ENCODE data around the gene DMWD.

Gene DMWD

GRCh38 chr19:45786533-45786894 lies 6.1 kb downstream of the DMWD start:
- H3K36me3 ChIP-seq (replicated peaks in 1 of 2; ENCODE audit: control insufficient read depth in 2 of 2, insufficient read depth in 2 of 2, low read length in 2 of 2), result peaks cover 53 to 77% of the 10 kb centered on the region in 2 donors
- H3K27ac ChIP-seq (replicated peaks; ENCODE audit: low read length), result no peak overlapping the region
- no peaks in the 10 kb centered on the region for H3K27me3 ChIP-seq (ENCODE audit: control insufficient read depth in 3 of 3, insufficient read depth in 3 of 3, low read depth in 1 of 3, low read length in 3 of 3)
- H2AFZ ChIP-seq (ENCODE audit: low read length), result no peak overlapping the region
- no peak overlapping the region for H3K4me2 ChIP-seq (ENCODE audit: insufficient read depth, low read length, poor library complexity, severe bottlenecking)
- no peak overlapping the region for H4K91ac ChIP-seq (ENCODE audit: low read depth, low read length, poor library complexity)
- H3K9me3 ChIP-seq (replicated peaks in 1 of 2; ENCODE audit: control insufficient read depth in 2 of 2, insufficient read depth in 1 of 2, low read depth in 1 of 2, low read length in 2 of 2), result no peaks in the 10 kb centered on the region
- H3K4ac ChIP-seq (ENCODE audit: low read length), result no peak overlapping the region
- no peak overlapping the region for H2BK120ac ChIP-seq (ENCODE audit: low read depth, low read length)
- H4K8ac ChIP-seq (ENCODE audit: low read depth, low read length), result no peak overlapping the region
- no peak overlapping the region for H2BK12ac ChIP-seq (ENCODE audit: low read length)
- peaks cover 11 to 16% of the 10 kb centered on the region in 2 donors for H3K4me1 ChIP-seq (ENCODE audit: control insufficient read depth in 2 of 2, insufficient read depth in 1 of 2, low read depth in 1 of 2, low read length in 2 of 2)
- no peak overlapping the region for H3K23ac ChIP-seq (ENCODE audit: low read depth, low read length, poor library complexity)
- no peak overlapping the region for H3K14ac ChIP-seq (ENCODE audit: low read length)
- no peak overlapping the region for H2BK5ac ChIP-seq (ENCODE audit: low read length)
- no CpG with 5 or more reads among the region's 21 CpGs for WGBS, 2 donors (ENCODE audit: extremely low coverage in 2 of 2, insufficient read length in 2 of 2, insufficient replicate concordance in 1 of 2)
- H2AK5ac ChIP-seq (ENCODE audit: low read depth, low read length), result no peak overlapping the region
- H3K4me3 ChIP-seq (ENCODE audit: low read length in 2 of 2), result peak overlapping the region in 1 of 2 donors; percentile 54
- H3K9ac ChIP-seq (ENCODE audit: low read depth, low read length, poor library complexity), result peak overlapping the region; percentile 21
- peaks cover 16% of the 10 kb centered on the region for H3K79me1 ChIP-seq (ENCODE audit: low read depth, low read length)
- DNase-seq (ENCODE audit: low spot score), result no peak
- no peak overlapping the region for H2BK15ac ChIP-seq (ENCODE audit: low read length)
- H3K18ac ChIP-seq (ENCODE audit: low read length), result no peak overlapping the region

- H3K36me3 ChIP-seq (replicated peaks in 1 of 2; ENCODE audit: control insufficient read depth in 2 of 2, insufficient read depth in 2 of 2, low read length in 2 of 2), result peaks cover 49 to 73% of the 10 kb centered on the region in 2 donors
Measured at GRCh38 chr19:45785781-45786532, 6.7 kb downstream of the DMWD start.

GRCh38 chr19:45785097-45785496 lies 7.5 kb downstream of the DMWD start:
- H4K8ac ChIP-seq (ENCODE audit: low read depth, low read length), result no peak overlapping the region
- H4K91ac ChIP-seq (ENCODE audit: low read depth, low read length, poor library complexity), result no peak overlapping the region
- H3K9ac ChIP-seq (ENCODE audit: low read depth, low read length, poor library complexity), result no peak overlapping the region
- no peak overlapping the region for H3K18ac ChIP-seq (ENCODE audit: low read length)
- no CpG with 5 or more reads among the region's 5 CpGs for WGBS, 2 donors (ENCODE audit: extremely low coverage in 2 of 2, insufficient read length in 2 of 2, insufficient replicate concordance in 1 of 2)
- no peak overlapping the region for H2AK5ac ChIP-seq (ENCODE audit: low read depth, low read length)
- H3K4ac ChIP-seq (ENCODE audit: low read length), result no peak overlapping the region
- no peak overlapping the region for H3K23ac ChIP-seq (ENCODE audit: low read depth, low read length, poor library complexity)
- no peaks in the 10 kb centered on the region for H3K9me3 ChIP-seq (replicated peaks in 1 of 2; ENCODE audit: control insufficient read depth in 2 of 2, insufficient read depth in 1 of 2, low read depth in 1 of 2, low read length in 2 of 2)
- no peak overlapping the region for H3K27ac ChIP-seq (replicated peaks; ENCODE audit: low read length)
- no peak overlapping the region for H2BK12ac ChIP-seq (ENCODE audit: low read length)
- H2BK15ac ChIP-seq (ENCODE audit: low read length), result no peak overlapping the region
- no peak overlapping the region for H2BK120ac ChIP-seq (ENCODE audit: low read depth, low read length)
- H3K36me3 ChIP-seq (replicated peaks in 1 of 2; ENCODE audit: control insufficient read depth in 2 of 2, insufficient read depth in 2 of 2, low read length in 2 of 2), result peaks cover 44 to 66% of the 10 kb centered on the region in 2 donors
- H3K14ac ChIP-seq (ENCODE audit: low read length), result no peak overlapping the region
- peaks cover 0 to 3% (median 0%) of the 10 kb centered on the region in 3 experiments for H3K27me3 ChIP-seq (ENCODE audit: control insufficient read depth in 3 of 3, insufficient read depth in 3 of 3, low read depth in 1 of 3, low read length in 3 of 3)
- DNase-seq (ENCODE audit: low spot score), result no peak
- H3K4me1 ChIP-seq (ENCODE audit: control insufficient read depth in 2 of 2, insufficient read depth in 1 of 2, low read depth in 1 of 2, low read length in 2 of 2), result peaks cover 16 to 19% of the 10 kb centered on the region in 2 donors
- H3K79me1 ChIP-seq (ENCODE audit: low read depth, low read length), result peaks cover 10% of the 10 kb centered on the region
- H3K4me3 ChIP-seq (ENCODE audit: low read length in 2 of 2), result no peak overlapping the region
- H2BK5ac ChIP-seq (ENCODE audit: low read length), result no peak overlapping the region
- no peak overlapping the region for H2AFZ ChIP-seq (ENCODE audit: low read length)
- H3K4me2 ChIP-seq (ENCODE audit: insufficient read depth, low read length, poor library complexity, severe bottlenecking), result no peak overlapping the region

More at GRCh38 chr19:45785781-45786532, 6.7 kb downstream of the DMWD start:
- Histone ChIP-seq H3K18ac (ENCODE audit: low read length) (no peak overlapping the region), H3K4me1 (ENCODE audit: control insufficient read depth in 2 of 2, insufficient read depth in 1 of 2, low read depth in 1 of 2, low read length in 2 of 2) (peaks cover 10 to 19% of the 10 kb centered on the region in 2 donors), H2BK5ac (ENCODE audit: low read length) (no peak overlapping the region), H2BK15ac (ENCODE audit: low read length) (no peak overlapping the region), H3K9ac (ENCODE audit: low read depth, low read length, poor library complexity) (peak overlapping the region; percentile 21), H3K4me2 (ENCODE audit: insufficient read depth, low read length, poor library complexity, severe bottlenecking) (no peak overlapping the region), H2BK12ac (ENCODE audit: low read length) (no peak overlapping the region), H3K14ac (ENCODE audit: low read length) (peak overlapping the region; percentile 56), H3K9me3 (replicated peaks in 1 of 2; ENCODE audit: control insufficient read depth in 2 of 2, insufficient read depth in 1 of 2, low read depth in 1 of 2, low read length in 2 of 2) (no peaks in the 10 kb centered on the region), H2BK120ac (ENCODE audit: low read depth, low read length) (no peak overlapping the region), H4K91ac (ENCODE audit: low read depth, low read length, poor library complexity) (no peak overlapping the region), H2AFZ (ENCODE audit: low read length) (no peak overlapping the region), H3K4me3 (ENCODE audit: low read length in 2 of 2) (peak overlapping the region in 1 of 2 donors; percentile 54), H3K23ac (ENCODE audit: low read depth, low read length, poor library complexity) (no peak overlapping the region), H3K79me1 (ENCODE audit: low read depth, low read length) (peaks cover 12% of the 10 kb centered on the region), H2AK5ac (ENCODE audit: low read depth, low read length) (no peak overlapping the region), H3K27me3 (ENCODE audit: control insufficient read depth in 3 of 3, insufficient read depth in 3 of 3, low read depth in 1 of 3, low read length in 3 of 3) (no peaks in the 10 kb centered on the region), H3K27ac (replicated peaks; ENCODE audit: low read length) (no peak overlapping the region), H4K8ac (ENCODE audit: low read depth, low read length) (no peak overlapping the region), H3K4ac (ENCODE audit: low read length) (no peak overlapping the region)
- no peak for DNase-seq (ENCODE audit: low spot score)
- no CpG with 5 or more reads among the region's 57 CpGs for WGBS, 2 donors (ENCODE audit: extremely low coverage in 2 of 2, insufficient read length in 2 of 2, insufficient replicate concordance in 1 of 2)

- no peak overlapping the region for H3K14ac ChIP-seq (ENCODE audit: low read length)
- no peak overlapping the region for H3K23ac ChIP-seq (ENCODE audit: low read depth, low read length, poor library complexity)
- H2BK15ac ChIP-seq (ENCODE audit: low read length), result no peak overlapping the region
- no peaks in the 10 kb centered on the region for H3K9me3 ChIP-seq (replicated peaks in 1 of 2; ENCODE audit: control insufficient read depth in 2 of 2, insufficient read depth in 1 of 2, low read depth in 1 of 2, low read length in 2 of 2)
- DNase-seq (ENCODE audit: low spot score), result no peak
- H3K4ac ChIP-seq (ENCODE audit: low read length), result no peak overlapping the region
- no peak overlapping the region for H2BK5ac ChIP-seq (ENCODE audit: low read length)
- no peak overlapping the region for H2BK12ac ChIP-seq (ENCODE audit: low read length)
- no peak overlapping the region for H2AFZ ChIP-seq (ENCODE audit: low read length)
- peaks cover 0 to 6% (median 0%) of the 10 kb centered on the region in 3 experiments for H3K27me3 ChIP-seq (ENCODE audit: control insufficient read depth in 3 of 3, insufficient read depth in 3 of 3, low read depth in 1 of 3, low read length in 3 of 3)
- H2AK5ac ChIP-seq (ENCODE audit: low read depth, low read length), result no peak overlapping the region
- H3K4me2 ChIP-seq (ENCODE audit: insufficient read depth, low read length, poor library complexity, severe bottlenecking), result no peak overlapping the region
- H3K4me1 ChIP-seq (ENCODE audit: control insufficient read depth in 2 of 2, insufficient read depth in 1 of 2, low read depth in 1 of 2, low read length in 2 of 2), result peaks cover 19 to 20% of the 10 kb centered on the region in 2 donors
- peaks cover 40 to 67% of the 10 kb centered on the region in 2 donors for H3K36me3 ChIP-seq (replicated peaks in 1 of 2; ENCODE audit: control insufficient read depth in 2 of 2, insufficient read depth in 2 of 2, low read length in 2 of 2)
- H3K4me3 ChIP-seq (ENCODE audit: low read length in 2 of 2), result no peak overlapping the region
- WGBS, 2 donors (ENCODE audit: extremely low coverage in 2 of 2, insufficient read length in 2 of 2, insufficient replicate concordance in 1 of 2), result no CpG with 5 or more reads among the region's 4 CpGs
- H4K8ac ChIP-seq (ENCODE audit: low read depth, low read length), result no peak overlapping the region
- H3K9ac ChIP-seq (ENCODE audit: low read depth, low read length, poor library complexity), result no peak overlapping the region
- no peak overlapping the region for H4K91ac ChIP-seq (ENCODE audit: low read depth, low read length, poor library complexity)
- peaks cover 10% of the 10 kb centered on the region for H3K79me1 ChIP-seq (ENCODE audit: low read depth, low read length)
- H3K18ac ChIP-seq (ENCODE audit: low read length), result no peak overlapping the region
- H3K27ac ChIP-seq (replicated peaks; ENCODE audit: low read length), result no peak overlapping the region
- H2BK120ac ChIP-seq (ENCODE audit: low read depth, low read length), result no peak overlapping the region
Measured at GRCh38 chr19:45784096-45784495, 8.5 kb downstream of the DMWD start.

Measured in neuronal stem cell (in vitro differentiated cells).